HG03378 (cell line): ENCODE data around the gene POLRMT.
"Not testable (repeated sequence)": the region's sequence is repeated elsewhere in the genome, so short reads cannot be mapped to it uniquely, and the experiment has no call there.

Experiments used
- ATAC-seq: cut with Tn5 transposase; IDR thresholded peaks from one replicate; pipeline ENCODE4 v1.9.1; 2021; ENCODE audit warnings: mild to moderate bottlenecking, moderate library complexity; ENCODE audit not compliant: unreplicated experiment

Gene POLRMT

GRCh38 chr19:595326-596262, 37.7 kb downstream of the POLRMT start:
- ATAC-seq = no peak

- ATAC-seq = no peak
These were observed 39.0 kb downstream of the POLRMT start for GRCh38 chr19:594265-594870.

- no peak for ATAC-seq
These were observed 39.8 kb downstream of the POLRMT start for GRCh38 chr19:593505-593904.

GRCh38 chr19:593055-593454, 40.3 kb downstream of the POLRMT start:
- ATAC-seq = no peak

GRCh38 chr19:592101-592500, 41.2 kb downstream of the POLRMT start:
- no peak for ATAC-seq

GRCh38 chr19:591099-591958, 42.0 kb downstream of the POLRMT start:
- no peak for ATAC-seq

GRCh38 chr19:590750-591098, 42.6 kb downstream of the POLRMT start:
- ATAC-seq = no peak

- ATAC-seq = no peak
These were observed 43.0 kb downstream of the POLRMT start for GRCh38 chr19:590396-590745.

GRCh38 chr19:589693-590395, 43.5 kb downstream of the POLRMT start, which contains the start of gene HCN2:
HCN2 (plus strand) TSS chr19:589881; CDS start chr19:589946, 65 bp downstream.
- no peak for ATAC-seq

GRCh38 chr19:588741-589692, 44.3 kb downstream of the POLRMT start:
- no peak for ATAC-seq

- no peak for ATAC-seq
These were observed 45.1 kb downstream of the POLRMT start for GRCh38 chr19:588093-588740.

GRCh38 chr19:585551-586110, 47.7 kb downstream of the POLRMT start:
- ATAC-seq = no peak

- ATAC-seq = not testable (repeated sequence)
These were observed 48.2 kb downstream of the POLRMT start for GRCh38 chr19:585146-585545.

GRCh38 chr19:584240-585001, 48.9 kb downstream of the POLRMT start:
- ATAC-seq = no peak

GRCh38 chr19:583968-584239, 49.4 kb downstream of the POLRMT start:
- ATAC-seq = no peak

- ATAC-seq = no peak
These were observed 50.0 kb downstream of the POLRMT start for GRCh38 chr19:583198-583967.

GRCh38 chr19:582497-583197, 50.7 kb downstream of the POLRMT start:
- ATAC-seq = no peak
